ENCODE data around the gene EFCAB6.

DNA sequence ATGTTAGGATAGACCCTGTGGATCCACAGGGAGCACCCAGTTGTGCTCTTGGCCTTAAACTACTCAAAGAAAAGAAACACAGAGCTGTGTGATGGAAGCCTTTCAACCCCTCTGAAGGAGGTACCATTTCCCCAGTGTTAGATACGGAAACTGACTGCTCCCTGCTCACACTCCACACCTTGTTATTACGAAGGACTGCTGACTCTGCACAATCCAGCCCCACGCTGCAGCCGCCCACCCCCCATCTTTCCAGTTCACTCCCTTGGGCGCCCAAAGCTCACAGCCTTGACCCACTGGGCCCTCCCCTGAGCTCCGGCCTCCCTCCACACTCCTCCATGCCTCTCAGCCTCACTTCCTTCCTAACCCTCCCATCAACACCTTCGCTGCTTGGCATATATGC, 75.5 kb downstream of the EFCAB6 start:
- TF ChIP-seq POLR2A (IDR thresholded peaks at IDR 0.05; ENCODE audit: low read depth, low read length) = no peak
- TF ChIP-seq TAF1 (IDR thresholded peaks at IDR 0.05; ENCODE audit: borderline replicate concordance, low read depth, low read length) = no peak
- no peak for TF ChIP-seq POLR2AphosphoS5 (IDR thresholded peaks at IDR 0.05; ENCODE audit: low read depth, low read length)
